ENCODE data around the gene FLII. TPM values are rescaled to one million over a fixed set of nuclear protein-coding genes. Genes with fewer than 3 reads are reported as not detected.

Gene FLII
- total and polyA plus RNA-seq, 2 donors (not counting 3 experiments of a cell fraction or from before 2014, with no cell fraction given) = 397 to 582 TPM

DNA sequence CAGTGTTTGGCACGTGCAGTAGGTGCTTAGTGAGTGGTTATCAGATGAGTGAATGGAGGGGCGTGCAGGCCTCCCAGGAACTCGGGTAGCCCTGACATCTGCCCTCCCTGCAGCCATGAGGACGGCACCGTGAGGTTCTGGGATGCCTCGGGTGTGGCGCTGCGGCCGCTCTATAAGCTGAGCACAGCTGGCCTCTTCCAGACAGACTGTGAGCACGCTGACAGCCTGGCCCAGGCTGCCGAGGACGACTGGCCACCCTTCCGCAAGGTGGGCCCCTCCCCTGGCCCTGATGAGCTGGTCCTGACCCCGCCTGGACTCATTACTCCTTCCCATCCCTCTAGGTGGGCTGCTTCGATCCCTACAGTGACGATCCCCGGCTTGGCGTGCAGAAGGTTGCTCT is 22.0 kb downstream of the FLII start:
- Histone ChIP-seq H3K9ac (replicated peaks; ENCODE audit: extremely low read depth, insufficient read depth, low read length) (no peak overlapping the region), H3K36me3 (ENCODE audit: control insufficient read depth in 2 of 2, extremely low read depth in 1 of 2, insufficient read depth in 2 of 2, low read length in 2 of 2) (peaks cover 6 to 54% of the 10 kb centered on the region in 2 experiments), H4K20me1 (replicated peaks; ENCODE audit: control insufficient read depth, extremely low read depth, insufficient read depth, low read length) (no peaks in the 10 kb centered on the region), H3K4me3 (replicated peaks in 1 of 3; ENCODE audit: insufficient read depth in 1 of 3, low read depth in 1 of 3, low read length in 3 of 3) (no peak overlapping the region), H3K27ac (ENCODE audit: insufficient read depth, low read depth, low read length) (peak overlapping the region; percentile 89), H3K9me1 (replicated peaks; ENCODE audit: control insufficient read depth, extremely low read depth, insufficient read depth, low read length) (no peaks in the 10 kb centered on the region), H2AFZ (ENCODE audit: low read depth, low read length) (no peak overlapping the region), H3K4me1 (ENCODE audit: control insufficient read depth, extremely low read depth, insufficient read depth, low read length) (peaks cover 13% of the 10 kb centered on the region), H3K9me3 (replicated peaks; ENCODE audit: control insufficient read depth, insufficient read depth, low read length) (no peaks in the 10 kb centered on the region), H3K79me2 (ENCODE audit: control insufficient read depth, insufficient read depth, low read length) (no peaks in the 10 kb centered on the region), H3K27me3 (ENCODE audit: control insufficient read depth in 2 of 2, insufficient read depth in 2 of 2, low read length in 2 of 2) (no peaks in the 10 kb centered on the region), H3K4me2 (ENCODE audit: insufficient read depth, low read length) (no peak overlapping the region)
- ChIA-PET CTCF (interaction anchor here (1.0 to 1.7 kb wide), 3 partner anchors 12 to 86 kb away, joined by 3 to 11 read pairs (median 6); no protein-coding TSS in a partner anchor), POLR2A (no interaction called here)
- no TSS peak for BruUV-seq (replicated peaks)
- intact Hi-C loops (cut with micrococcal nuclease) (loop anchor here (1.0 kb wide), 1 partner anchor 11 kb away; no protein-coding TSS in a partner anchor), dilution Hi-C loops (cut with MboI; ENCODE audit: extremely low pct_ligation_motif_present, low sequenced_read_pairs) (no loop called here)
- DNase-seq (ENCODE audit: low read depth, low spot score) (no peak), FAIRE-seq (no peak)
- TF ChIP-seq POLR2AphosphoS5 (IDR thresholded peaks at IDR 0.05; ENCODE audit: insufficient read depth, low read depth, low read length) (no peak), JUN (IDR thresholded peaks at IDR 0.05; ENCODE audit: borderline replicate concordance, insufficient read depth, insufficient read length, low read depth) (no peak), MYC (IDR thresholded peaks at IDR 0.05; ENCODE audit: low read depth, low read length) (no peak), POLR2A (IDR thresholded peaks at IDR 0.05; ENCODE audit: low read depth, low read length) (no peak), FOS (IDR thresholded peaks at IDR 0.05; ENCODE audit: borderline replicate concordance, insufficient read depth, low read length) (no peak)
- TF ChIP-seq, protein P1, sequence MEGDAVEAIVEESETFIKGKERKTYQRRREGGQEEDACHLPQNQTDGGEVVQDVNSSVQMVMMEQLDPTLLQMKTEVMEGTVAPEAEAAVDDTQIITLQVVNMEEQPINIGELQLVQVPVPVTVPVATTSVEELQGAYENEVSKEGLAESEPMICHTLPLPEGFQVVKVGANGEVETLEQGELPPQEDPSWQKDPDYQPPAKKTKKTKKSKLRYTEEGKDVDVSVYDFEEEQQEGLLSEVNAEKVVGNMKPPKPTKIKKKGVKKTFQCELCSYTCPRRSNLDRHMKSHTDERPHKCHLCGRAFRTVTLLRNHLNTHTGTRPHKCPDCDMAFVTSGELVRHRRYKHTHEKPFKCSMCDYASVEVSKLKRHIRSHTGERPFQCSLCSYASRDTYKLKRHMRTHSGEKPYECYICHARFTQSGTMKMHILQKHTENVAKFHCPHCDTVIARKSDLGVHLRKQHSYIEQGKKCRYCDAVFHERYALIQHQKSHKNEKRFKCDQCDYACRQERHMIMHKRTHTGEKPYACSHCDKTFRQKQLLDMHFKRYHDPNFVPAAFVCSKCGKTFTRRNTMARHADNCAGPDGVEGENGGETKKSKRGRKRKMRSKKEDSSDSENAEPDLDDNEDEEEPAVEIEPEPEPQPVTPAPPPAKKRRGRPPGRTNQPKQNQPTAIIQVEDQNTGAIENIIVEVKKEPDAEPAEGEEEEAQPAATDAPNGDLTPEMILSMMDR (IDR thresholded peaks at IDR 0.05; ENCODE audit: extremely low read depth in 1 of 2, insufficient read depth in 1 of 2, low read depth in 1 of 2, low read length in 2 of 2) = no peak
- TF ChIP-seq, protein P2, sequence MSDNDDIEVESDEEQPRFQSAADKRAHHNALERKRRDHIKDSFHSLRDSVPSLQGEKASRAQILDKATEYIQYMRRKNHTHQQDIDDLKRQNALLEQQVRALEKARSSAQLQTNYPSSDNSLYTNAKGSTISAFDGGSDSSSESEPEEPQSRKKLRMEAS (IDR thresholded peaks at IDR 0.05; ENCODE audit: insufficient read depth, insufficient read length) = no peak

Measured in endothelial cell of umbilical vein (primary cell).